ENCODE results near the gene MOV10L1.
"Not testable (repeated sequence)": the region's sequence is repeated elsewhere in the genome, so short reads cannot be mapped to it uniquely, and the experiment has no call there.

The MOV10L1 gene

DNA sequence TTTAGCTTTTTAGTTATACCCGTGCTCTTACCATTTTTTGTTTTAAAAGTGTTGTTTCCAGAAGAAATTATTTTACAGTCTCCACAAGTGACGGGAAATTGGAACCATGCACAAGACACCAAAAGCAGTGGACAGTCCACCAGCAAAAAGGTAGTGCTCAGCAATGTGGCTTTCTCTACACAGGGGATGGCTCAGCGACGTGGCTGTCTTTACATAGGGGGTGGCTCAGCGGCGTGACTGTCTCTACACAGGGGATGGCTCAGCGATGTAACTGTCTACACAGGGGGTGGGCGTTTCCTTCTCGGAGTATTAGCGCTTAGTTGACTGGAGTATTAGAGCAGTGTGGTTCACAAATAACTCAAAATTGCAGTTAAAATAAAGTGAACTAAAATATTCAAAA, 44.7 kb downstream of the MOV10L1 start:
- no peak overlapping the region for H3K4me2 ChIP-seq (ENCODE audit: low read length)

DNA sequence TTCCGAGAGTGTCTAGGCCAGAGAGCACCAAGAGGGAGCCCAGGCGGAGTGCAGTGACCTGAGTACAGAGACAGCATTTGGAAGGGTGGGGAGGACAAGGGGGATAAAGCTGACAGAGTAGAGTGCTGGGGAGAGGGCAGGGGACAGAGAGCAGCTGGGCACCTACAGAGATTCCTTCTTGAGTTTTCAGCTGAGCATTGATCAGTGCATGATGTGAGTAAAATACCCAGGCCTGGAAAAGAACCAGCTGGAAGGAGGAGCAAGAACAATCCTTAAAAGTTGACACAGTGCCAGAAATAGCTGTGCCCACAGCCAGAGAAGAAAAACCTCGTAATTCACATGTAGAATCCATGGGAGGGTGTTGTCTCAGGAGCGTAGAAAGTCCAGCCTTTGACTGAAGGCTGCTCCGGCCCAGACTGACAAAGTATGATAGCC, 46.8 kb downstream of the MOV10L1 start:
- Histone ChIP-seq H3K4me1 (ENCODE audit: control insufficient read depth, insufficient read depth, low read length) (no peaks in the 10 kb centered on the region), H3K9me3 (replicated peaks; ENCODE audit: low read length) (peaks cover 4% of the 10 kb centered on the region), H3K27me3 (ENCODE audit: control insufficient read depth, insufficient read depth, low read length) (peaks cover 46% of the 10 kb centered on the region), H3K4me2 (ENCODE audit: low read length) (no peak overlapping the region), H3K36me3 (ENCODE audit: insufficient read depth, low read length) (no peaks in the 10 kb centered on the region), H3K4me3 (ENCODE audit: low read length) (no peak overlapping the region), H3K9ac (ENCODE audit: low read depth, low read length) (no peak overlapping the region)

More for the DNA sequence above, 44.7 kb downstream of the MOV10L1 start:
- no peaks in the 10 kb centered on the region for H3K4me1 ChIP-seq (ENCODE audit: control insufficient read depth, insufficient read depth, low read length)
- peaks cover 46% of the 10 kb centered on the region for H3K27me3 ChIP-seq (ENCODE audit: control insufficient read depth, insufficient read depth, low read length)
- no peak overlapping the region for H3K9ac ChIP-seq (ENCODE audit: low read depth, low read length)
- no peak overlapping the region for H3K4me3 ChIP-seq (ENCODE audit: low read length)
- peaks cover 4% of the 10 kb centered on the region for H3K9me3 ChIP-seq (replicated peaks; ENCODE audit: low read length)
- H3K36me3 ChIP-seq (ENCODE audit: insufficient read depth, low read length): no peaks in the 10 kb centered on the region

DNA sequence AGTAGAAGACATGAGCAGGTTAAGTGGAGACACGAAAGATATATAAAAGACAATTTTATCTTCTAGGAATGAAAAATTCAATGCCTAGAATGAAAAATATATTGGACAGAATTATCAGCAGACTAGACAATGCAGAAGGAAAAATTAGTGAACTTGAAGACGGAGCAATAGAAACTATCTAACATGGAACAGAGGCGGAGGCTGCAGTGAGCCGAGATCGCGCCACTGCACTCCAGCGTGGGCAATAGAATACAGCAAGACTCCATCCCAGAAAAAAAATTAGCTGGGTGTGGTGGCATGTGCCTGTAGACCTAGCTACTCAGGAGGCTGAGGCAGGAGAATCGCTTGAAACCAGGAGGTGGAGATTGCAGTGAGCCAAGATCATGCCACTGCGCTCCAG, 47.5 kb downstream of the MOV10L1 start:
- H3K9me3 ChIP-seq (replicated peaks; ENCODE audit: low read length); H3K4me3 ChIP-seq (ENCODE audit: low read length); H3K4me1 ChIP-seq (ENCODE audit: control insufficient read depth, insufficient read depth, low read length); H3K36me3 ChIP-seq (ENCODE audit: insufficient read depth, low read length); H3K4me2 ChIP-seq (ENCODE audit: low read length); H3K9ac ChIP-seq (ENCODE audit: low read depth, low read length): not testable (repeated sequence)
- H3K27me3 ChIP-seq (ENCODE audit: control insufficient read depth, insufficient read depth, low read length): peaks cover 47% of the 10 kb centered on the region

DNA sequence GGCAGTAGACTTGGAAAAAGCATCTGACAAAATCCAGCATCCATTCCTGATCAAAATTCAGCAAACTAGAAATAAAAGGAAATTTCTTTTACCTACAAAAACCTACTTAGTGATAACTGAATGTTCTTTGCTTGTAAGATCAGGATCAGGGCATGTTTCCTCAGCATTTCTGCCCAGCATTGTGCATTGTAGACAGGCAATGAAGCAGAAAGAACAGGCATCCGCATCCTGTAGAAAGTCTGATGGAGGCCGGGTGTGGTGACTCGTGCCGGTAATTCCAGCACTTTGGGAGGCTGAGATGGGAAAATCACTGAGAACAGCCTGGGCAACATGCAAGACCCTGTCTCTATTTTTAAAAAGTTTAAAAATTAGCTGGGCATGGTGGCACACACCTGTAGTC, 48.2 kb downstream of the MOV10L1 start:
- no peaks in the 10 kb centered on the region for H3K36me3 ChIP-seq (ENCODE audit: insufficient read depth, low read length)
- H3K27me3 ChIP-seq (ENCODE audit: control insufficient read depth, insufficient read depth, low read length): peaks cover 54% of the 10 kb centered on the region
- H3K4me2 ChIP-seq (ENCODE audit: low read length): no peak overlapping the region
- H3K9me3 ChIP-seq (replicated peaks; ENCODE audit: low read length): no peaks in the 10 kb centered on the region
- no peak overlapping the region for H3K4me3 ChIP-seq (ENCODE audit: low read length)
- no peak overlapping the region for H3K9ac ChIP-seq (ENCODE audit: low read depth, low read length)
- H3K4me1 ChIP-seq (ENCODE audit: control insufficient read depth, insufficient read depth, low read length): no peaks in the 10 kb centered on the region

- Histone ChIP-seq H3K4me3 (ENCODE audit: low read length) (no peak overlapping the region), H3K27me3 (ENCODE audit: control insufficient read depth, insufficient read depth, low read length) (peaks cover 60% of the 10 kb centered on the region), H3K9me3 (replicated peaks; ENCODE audit: low read length) (no peaks in the 10 kb centered on the region), H3K4me1 (ENCODE audit: control insufficient read depth, insufficient read depth, low read length) (no peaks in the 10 kb centered on the region), H3K36me3 (ENCODE audit: insufficient read depth, low read length) (no peaks in the 10 kb centered on the region), H3K9ac (ENCODE audit: low read depth, low read length) (no peak overlapping the region), H3K4me2 (ENCODE audit: low read length) (no peak overlapping the region)
Measured at GRCh38 chr22:50138988-50139387, 49.2 kb downstream of the MOV10L1 start.

DNA sequence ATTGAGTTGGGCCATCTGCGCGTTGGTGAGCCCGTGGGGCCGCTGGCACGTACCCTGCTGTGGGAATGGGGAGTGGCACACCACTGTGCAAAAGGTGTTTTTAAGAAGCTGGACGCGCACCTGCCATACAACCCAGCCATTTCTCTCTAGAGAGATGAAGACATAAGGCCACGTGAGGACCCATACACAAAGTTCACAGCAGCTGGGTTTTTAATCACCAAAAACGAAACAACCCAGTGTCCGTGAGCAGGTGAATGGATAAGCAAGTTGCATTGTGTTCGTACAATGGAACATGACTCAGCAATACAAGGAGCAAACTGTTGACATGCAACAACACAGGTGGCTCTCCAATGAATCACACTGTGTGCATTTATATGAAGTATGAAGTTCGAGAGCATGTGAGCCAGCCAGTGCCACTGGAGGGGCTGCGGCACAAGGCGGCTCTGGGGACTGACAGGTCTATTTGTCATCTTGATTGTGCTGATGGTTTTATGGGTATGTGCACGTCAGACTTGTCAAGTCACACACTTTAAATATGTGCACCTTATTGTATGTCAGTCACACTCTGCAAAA, 50.1 kb downstream of the MOV10L1 start:
- Histone ChIP-seq H3K4me3 (ENCODE audit: low read length) (no peak overlapping the region), H3K9me3 (replicated peaks; ENCODE audit: low read length) (no peaks in the 10 kb centered on the region), H3K36me3 (ENCODE audit: insufficient read depth, low read length) (no peaks in the 10 kb centered on the region), H3K9ac (ENCODE audit: low read depth, low read length) (no peak overlapping the region), H3K27me3 (ENCODE audit: control insufficient read depth, insufficient read depth, low read length) (peaks cover 58% of the 10 kb centered on the region), H3K4me1 (ENCODE audit: control insufficient read depth, insufficient read depth, low read length) (no peaks in the 10 kb centered on the region), H3K4me2 (ENCODE audit: low read length) (no peak overlapping the region)

DNA sequence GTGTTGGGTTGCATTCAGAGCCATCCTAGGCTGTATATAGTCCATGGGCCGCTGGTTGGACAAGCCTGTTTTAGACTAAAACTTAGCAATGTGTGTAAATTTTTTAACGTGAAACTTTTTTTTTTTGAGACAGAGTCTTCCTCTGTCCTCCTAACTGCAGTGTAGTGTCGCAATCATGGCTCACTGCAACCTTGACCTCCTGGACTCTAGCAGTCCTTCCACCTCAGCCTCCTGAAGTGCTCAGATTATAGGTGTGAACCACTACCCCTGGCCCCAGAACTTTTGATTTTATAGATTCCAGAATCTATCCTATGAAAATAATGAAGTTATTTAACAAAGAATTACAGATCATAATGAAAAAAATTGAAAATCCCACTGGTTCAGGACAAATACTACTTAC, 50.8 kb downstream of the MOV10L1 start:
- Histone ChIP-seq H3K4me1 (ENCODE audit: control insufficient read depth, insufficient read depth, low read length) (no peaks in the 10 kb centered on the region), H3K9ac (ENCODE audit: low read depth, low read length) (no peak overlapping the region), H3K27me3 (ENCODE audit: control insufficient read depth, insufficient read depth, low read length) (peaks cover 63% of the 10 kb centered on the region), H3K9me3 (replicated peaks; ENCODE audit: low read length) (no peaks in the 10 kb centered on the region), H3K4me2 (ENCODE audit: low read length) (no peak overlapping the region), H3K4me3 (ENCODE audit: low read length) (no peak overlapping the region), H3K36me3 (ENCODE audit: insufficient read depth, low read length) (no peaks in the 10 kb centered on the region)

DNA sequence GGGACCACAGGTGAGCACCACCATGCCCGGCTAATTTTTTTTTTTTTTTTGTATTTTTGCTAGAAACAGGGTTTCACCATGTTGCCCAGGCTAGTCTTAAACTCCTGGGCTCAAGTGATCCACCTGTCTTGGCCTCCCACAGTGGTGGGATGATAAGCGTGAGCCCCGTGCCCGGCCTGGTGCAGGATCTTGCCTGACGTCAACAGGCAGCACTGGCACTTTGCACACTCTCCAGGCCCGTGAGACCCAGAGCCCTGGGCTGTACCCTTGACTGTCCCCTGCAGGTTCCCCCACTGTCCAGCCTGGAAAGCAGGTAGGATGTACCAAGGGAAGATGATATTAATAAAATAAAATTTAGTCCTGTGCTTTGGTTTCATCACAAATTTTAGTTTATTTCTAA, 51.7 kb downstream of the MOV10L1 start:
- H3K9me3 ChIP-seq (replicated peaks; ENCODE audit: low read length): no peaks in the 10 kb centered on the region
- no peaks in the 10 kb centered on the region for H3K4me1 ChIP-seq (ENCODE audit: control insufficient read depth, insufficient read depth, low read length)
- peaks cover 59% of the 10 kb centered on the region for H3K27me3 ChIP-seq (ENCODE audit: control insufficient read depth, insufficient read depth, low read length)
- no peaks in the 10 kb centered on the region for H3K36me3 ChIP-seq (ENCODE audit: insufficient read depth, low read length)
- H3K9ac ChIP-seq (ENCODE audit: low read depth, low read length): no peak overlapping the region
- no peak overlapping the region for H3K4me3 ChIP-seq (ENCODE audit: low read length)
- no peak overlapping the region for H3K4me2 ChIP-seq (ENCODE audit: low read length)

DNA sequence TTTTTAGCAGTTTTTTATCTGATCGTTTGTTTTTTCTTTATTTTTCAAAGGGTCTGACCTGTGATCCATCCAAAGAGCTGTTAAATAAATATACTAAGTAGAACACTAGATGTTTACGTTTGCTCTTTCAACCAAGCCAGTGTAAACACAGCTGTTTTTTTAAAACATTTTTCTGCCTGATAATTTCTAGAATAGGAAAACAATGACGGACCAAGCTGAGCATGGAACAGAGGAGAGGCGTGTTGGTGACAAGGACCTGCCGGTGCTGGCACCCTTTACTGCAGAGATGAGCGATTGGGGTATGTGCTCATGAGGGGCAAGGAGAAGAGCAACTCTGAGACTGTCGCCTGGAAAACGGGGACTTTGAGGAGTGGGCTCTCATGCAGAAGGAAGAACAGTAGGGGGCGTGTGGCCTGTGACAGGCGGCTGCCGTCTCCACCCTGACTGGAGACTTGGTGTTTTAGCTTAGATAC, 52.1 kb downstream of the MOV10L1 start:
- Histone ChIP-seq H3K27me3 (ENCODE audit: control insufficient read depth, insufficient read depth, low read length) (peaks cover 55% of the 10 kb centered on the region), H3K9ac (ENCODE audit: low read depth, low read length) (no peak overlapping the region), H3K4me3 (ENCODE audit: low read length) (no peak overlapping the region), H3K36me3 (ENCODE audit: insufficient read depth, low read length) (no peaks in the 10 kb centered on the region), H3K4me2 (ENCODE audit: low read length) (no peak overlapping the region), H3K4me1 (ENCODE audit: control insufficient read depth, insufficient read depth, low read length) (no peaks in the 10 kb centered on the region), H3K9me3 (replicated peaks; ENCODE audit: low read length) (no peaks in the 10 kb centered on the region)

GRCh38 chr22:50143096-50143495, 53.3 kb downstream of the MOV10L1 start:
- no peaks in the 10 kb centered on the region for H3K4me1 ChIP-seq (ENCODE audit: control insufficient read depth, insufficient read depth, low read length)
- H3K9me3 ChIP-seq (replicated peaks; ENCODE audit: low read length): no peaks in the 10 kb centered on the region
- no peak overlapping the region for H3K9ac ChIP-seq (ENCODE audit: low read depth, low read length)
- H3K4me3 ChIP-seq (ENCODE audit: low read length): no peak overlapping the region
- H3K4me2 ChIP-seq (ENCODE audit: low read length): no peak overlapping the region
- H3K36me3 ChIP-seq (ENCODE audit: insufficient read depth, low read length): no peaks in the 10 kb centered on the region
- H3K27me3 ChIP-seq (ENCODE audit: control insufficient read depth, insufficient read depth, low read length): peaks cover 51% of the 10 kb centered on the region

DNA sequence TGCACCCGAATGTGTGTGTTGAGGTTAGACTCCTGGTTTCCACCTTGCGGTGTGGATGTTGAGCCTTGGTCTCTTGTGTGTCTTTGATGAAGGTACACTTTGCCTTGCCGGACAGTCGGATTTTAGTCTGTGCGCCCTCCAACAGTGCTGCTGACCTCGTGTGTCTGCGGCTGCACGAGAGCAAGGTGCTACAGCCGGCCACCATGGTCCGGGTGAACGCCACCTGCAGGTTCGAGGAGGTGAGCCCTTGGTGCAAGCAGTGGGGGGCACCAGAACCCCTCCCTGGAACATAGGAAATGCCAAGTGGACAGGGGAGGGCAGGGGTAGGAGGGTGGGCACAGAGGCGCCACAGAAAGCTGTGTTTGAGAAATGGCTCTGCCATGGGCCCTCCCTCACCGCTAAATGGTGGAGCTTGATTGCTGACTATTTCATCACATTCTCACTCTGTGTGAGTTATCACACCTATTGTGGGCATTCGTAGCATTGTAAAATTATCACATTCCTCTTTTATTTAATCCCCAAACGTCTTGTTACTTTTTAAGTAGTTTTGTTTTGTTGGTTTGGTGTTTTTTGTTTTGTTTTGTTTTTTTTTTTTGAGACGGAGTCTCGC, 54.3 kb downstream of the MOV10L1 start:
- Histone ChIP-seq H3K4me2 (ENCODE audit: low read length) (no peak overlapping the region), H3K9me3 (replicated peaks; ENCODE audit: low read length) (no peaks in the 10 kb centered on the region), H3K4me3 (ENCODE audit: low read length) (no peak overlapping the region), H3K4me1 (ENCODE audit: control insufficient read depth, insufficient read depth, low read length) (no peaks in the 10 kb centered on the region), H3K9ac (ENCODE audit: low read depth, low read length) (no peak overlapping the region), H3K27me3 (ENCODE audit: control insufficient read depth, insufficient read depth, low read length) (peaks cover 47% of the 10 kb centered on the region), H3K36me3 (ENCODE audit: insufficient read depth, low read length) (no peaks in the 10 kb centered on the region)

All from skeletal muscle satellite cell (primary cell).